Measurements from ENCODE around the gene TBC1D10B.
A peak's percentile ranks its signal among the peaks of the same experiment; 100 is the strongest.

Gene TBC1D10B

DNA sequence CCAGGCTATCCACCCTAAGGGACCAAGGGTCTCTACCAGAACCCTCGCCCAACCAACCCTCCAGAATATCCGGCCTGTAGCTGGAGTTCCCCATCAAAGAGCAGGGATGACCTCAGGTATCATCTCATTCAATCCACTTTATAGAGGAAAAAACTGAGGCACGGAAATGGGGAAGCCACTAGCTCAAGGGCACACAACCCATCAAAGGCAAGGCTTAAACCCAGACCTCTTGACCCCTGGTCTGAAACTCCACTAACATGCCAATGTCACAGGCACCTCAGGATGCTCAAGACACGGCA, 1.6 kb downstream of the TBC1D10B start:
- H3K4me1 ChIP-seq (ENCODE audit: control extremely low read depth in 1 of 4, control insufficient read depth in 4 of 4, insufficient read depth in 4 of 4, low read length in 3 of 4) = peaks cover 11 to 42% (median 32%) of the 10 kb centered on the region in 4 experiments
- DNase-seq = no peak
- H3K9me3 ChIP-seq (ENCODE audit: control extremely low read depth in 1 of 5, control insufficient read depth in 4 of 5, insufficient read depth in 2 of 5, low read depth in 1 of 5, low read length in 4 of 5) = no peaks in the 10 kb centered on the region
- ChIA-PET CTCF (interaction anchor here (1.0 to 1.8 kb wide), 6 partner anchors 10 to 43 kb away, joined by 3 to 9 read pairs (median 5); partner anchors contain the start of gene SEPTIN1), POLR2A (interaction anchor here (0.9 to 1.0 kb wide), 2 partner anchors 13 to 15 kb away, joined by 3 read pairs; no protein-coding TSS in a partner anchor)
- H3K4me3 ChIP-seq (ENCODE audit: control insufficient read depth in 1 of 7, extremely low read depth in 1 of 7, insufficient read depth in 4 of 7, low read depth in 2 of 7, low read length in 6 of 7) = peak overlapping the region; percentile 68 to 93 (median 75)
- H3K27ac ChIP-seq (ENCODE audit: insufficient read depth in 1 of 2, low read depth in 1 of 2, low read length in 2 of 2, poor library complexity in 1 of 2, severe bottlenecking in 2 of 2) = peak overlapping the region; percentile 56 to 81
- H3K36me3 ChIP-seq (ENCODE audit: control insufficient read depth in 4 of 4, insufficient read depth in 4 of 4, low read length in 3 of 4) = peaks cover 0 to 28% (median 15%) of the 10 kb centered on the region in 4 experiments
- H3K27me3 ChIP-seq (replicated peaks in 2 of 5; ENCODE audit: control insufficient read depth in 4 of 5, insufficient read depth in 5 of 5, low read length in 4 of 5) = no peaks in the 10 kb centered on the region
- 10% methylated on average over 4 of the region's 4 CpGs for WGBS (ENCODE audit: insufficient coverage)

GRCh38 chr16:30368122-30368791, 2.0 kb downstream of the TBC1D10B start:
- Histone ChIP-seq H3K36me3 (ENCODE audit: control insufficient read depth in 4 of 4, insufficient read depth in 4 of 4, low read length in 3 of 4) (peaks cover 0 to 31% (median 17%) of the 10 kb centered on the region in 4 experiments), H3K4me1 (ENCODE audit: control extremely low read depth in 1 of 4, control insufficient read depth in 4 of 4, insufficient read depth in 4 of 4, low read length in 3 of 4) (peaks cover 11 to 42% (median 32%) of the 10 kb centered on the region in 4 experiments), H3K4me3 (ENCODE audit: control insufficient read depth in 1 of 7, extremely low read depth in 1 of 7, insufficient read depth in 4 of 7, low read depth in 2 of 7, low read length in 6 of 7) (peak overlapping the region; percentile 68 to 93 (median 75)), H3K9me3 (ENCODE audit: control extremely low read depth in 1 of 5, control insufficient read depth in 4 of 5, insufficient read depth in 2 of 5, low read depth in 1 of 5, low read length in 4 of 5) (no peaks in the 10 kb centered on the region), H3K27ac (ENCODE audit: insufficient read depth in 1 of 2, low read depth in 1 of 2, low read length in 2 of 2, poor library complexity in 1 of 2, severe bottlenecking in 2 of 2) (peak overlapping the region; percentile 56 to 81), H3K27me3 (replicated peaks in 2 of 5; ENCODE audit: control insufficient read depth in 4 of 5, insufficient read depth in 5 of 5, low read length in 4 of 5) (no peaks in the 10 kb centered on the region)
- CTCF ChIA-PET = interaction anchor here (1.0 to 1.8 kb wide), 6 partner anchors 9 to 48 kb away, joined by 3 to 9 read pairs (median 4); no protein-coding TSS in a partner anchor
- WGBS (ENCODE audit: insufficient coverage) = 22% methylated on average over 4 of the region's 8 CpGs
- POLR2A ChIA-PET = interaction anchor here (1.0 kb wide), 1 partner anchor 15 kb away, joined by 3 read pairs; no protein-coding TSS in a partner anchor
- DNase-seq = peak in 1 of 3 donors; percentile 25

DNA sequence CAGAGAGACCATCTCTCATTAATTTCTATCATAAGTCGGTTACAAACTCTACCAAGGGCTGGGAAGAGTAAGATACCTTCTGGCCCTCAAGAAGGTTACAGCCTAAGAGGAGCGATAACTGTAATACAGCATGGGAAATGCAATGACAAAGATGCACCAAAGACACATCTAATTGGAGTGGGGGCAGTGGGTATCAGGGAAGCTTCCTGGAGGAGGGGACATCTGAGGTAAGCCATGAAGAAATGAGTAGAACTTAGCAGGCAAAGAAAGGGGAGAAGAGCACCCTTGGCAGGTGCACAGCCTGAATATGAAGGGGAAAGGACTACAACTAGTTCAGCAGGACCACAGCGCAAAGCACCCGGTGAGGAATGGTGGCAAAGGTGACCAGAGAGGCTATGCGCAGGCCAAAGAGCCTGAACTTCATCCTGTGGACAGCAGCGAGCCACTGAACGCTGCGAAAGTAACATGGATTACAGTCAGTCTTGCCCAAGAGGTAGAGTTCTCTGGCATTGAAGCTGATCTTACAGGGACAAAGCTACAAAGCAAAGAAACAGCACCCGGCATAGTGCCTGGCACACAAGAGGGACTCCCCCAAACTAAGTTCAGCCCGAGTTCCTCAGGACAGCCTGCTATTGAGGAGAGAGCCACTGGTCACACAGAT, 2.8 kb downstream of the TBC1D10B start:
- ChIA-PET CTCF (interaction anchor here (1.2 kb wide), 3 partner anchors 9 to 49 kb away, joined by 3 to 5 read pairs (median 3); no protein-coding TSS in a partner anchor), POLR2A (no interaction called here)
- 92% methylated on average over 9 of the region's 10 CpGs for WGBS (ENCODE audit: insufficient coverage)
- Histone ChIP-seq H3K9me3 (ENCODE audit: control extremely low read depth in 1 of 5, control insufficient read depth in 4 of 5, insufficient read depth in 2 of 5, low read depth in 1 of 5, low read length in 4 of 5) (no peaks in the 10 kb centered on the region), H3K4me3 (ENCODE audit: control insufficient read depth in 1 of 7, extremely low read depth in 1 of 7, insufficient read depth in 4 of 7, low read depth in 2 of 7, low read length in 6 of 7) (peak overlapping the region in 6 of 7 experiments; percentile 17 to 93 (median 75)), H3K36me3 (ENCODE audit: control insufficient read depth in 4 of 4, insufficient read depth in 4 of 4, low read length in 3 of 4) (peaks cover 0 to 36% (median 22%) of the 10 kb centered on the region in 4 experiments), H3K27me3 (replicated peaks in 2 of 5; ENCODE audit: control insufficient read depth in 4 of 5, insufficient read depth in 5 of 5, low read length in 4 of 5) (no peaks in the 10 kb centered on the region), H3K4me1 (ENCODE audit: control extremely low read depth in 1 of 4, control insufficient read depth in 4 of 4, insufficient read depth in 4 of 4, low read length in 3 of 4) (peaks cover 11 to 42% (median 32%) of the 10 kb centered on the region in 4 experiments), H3K27ac (ENCODE audit: insufficient read depth in 1 of 2, low read depth in 1 of 2, low read length in 2 of 2, poor library complexity in 1 of 2, severe bottlenecking in 2 of 2) (peak overlapping the region; percentile 56 to 81)
- no peak for DNase-seq

DNA sequence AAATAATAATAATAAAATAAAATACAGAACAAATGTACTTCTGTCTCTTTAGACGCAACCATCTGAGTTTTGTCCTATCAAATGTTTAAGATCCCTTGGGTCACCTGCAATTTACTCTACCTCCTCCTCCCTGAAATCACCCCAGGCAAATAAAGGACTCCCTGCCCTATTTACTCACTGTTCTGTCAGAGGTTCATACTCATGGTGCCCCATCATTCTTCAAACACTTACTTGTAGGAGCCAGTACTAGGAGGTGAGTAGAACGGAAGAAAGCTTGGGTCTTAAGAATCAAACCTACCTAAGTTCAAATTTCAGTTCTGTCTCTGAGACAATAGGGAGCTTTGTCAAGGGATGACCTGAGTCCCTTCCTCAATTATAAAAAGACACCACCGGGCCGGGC, 3.8 kb downstream of the TBC1D10B start:
- Histone ChIP-seq H3K36me3 (ENCODE audit: control insufficient read depth in 4 of 4, insufficient read depth in 4 of 4, low read length in 3 of 4) (peaks cover 0 to 40% (median 24%) of the 10 kb centered on the region in 4 experiments), H3K9me3 (ENCODE audit: control extremely low read depth in 1 of 5, control insufficient read depth in 4 of 5, insufficient read depth in 2 of 5, low read depth in 1 of 5, low read length in 4 of 5) (no peaks in the 10 kb centered on the region), H3K27ac (ENCODE audit: insufficient read depth in 1 of 2, low read depth in 1 of 2, low read length in 2 of 2, poor library complexity in 1 of 2, severe bottlenecking in 2 of 2) (no peak overlapping the region), H3K4me1 (ENCODE audit: control extremely low read depth in 1 of 4, control insufficient read depth in 4 of 4, insufficient read depth in 4 of 4, low read length in 3 of 4) (peaks cover 11 to 33% (median 30%) of the 10 kb centered on the region in 4 experiments), H3K4me3 (ENCODE audit: control insufficient read depth in 1 of 7, extremely low read depth in 1 of 7, insufficient read depth in 4 of 7, low read depth in 2 of 7, low read length in 6 of 7) (no peak overlapping the region), H3K27me3 (replicated peaks in 2 of 5; ENCODE audit: control insufficient read depth in 4 of 5, insufficient read depth in 5 of 5, low read length in 4 of 5) (no peaks in the 10 kb centered on the region)
- DNase-seq = no peak
- CTCF ChIA-PET = interaction anchor here (0.6 to 2.4 kb wide), 4 partner anchors 8 to 43 kb away, joined by 3 to 10 read pairs (median 4); partner anchors contain the start of gene CD2BP2
- POLR2A ChIA-PET = no interaction called here
- 100% methylated on average over 3 of the region's 4 CpGs for WGBS (ENCODE audit: insufficient coverage)

GRCh38 chr16:30365200-30365599, 5.1 kb downstream of the TBC1D10B start:
- Histone ChIP-seq H3K4me3 (ENCODE audit: control insufficient read depth in 1 of 7, extremely low read depth in 1 of 7, insufficient read depth in 4 of 7, low read depth in 2 of 7, low read length in 6 of 7) (no peak overlapping the region), H3K9me3 (ENCODE audit: control extremely low read depth in 1 of 5, control insufficient read depth in 4 of 5, insufficient read depth in 2 of 5, low read depth in 1 of 5, low read length in 4 of 5) (no peaks in the 10 kb centered on the region), H3K4me1 (ENCODE audit: control extremely low read depth in 1 of 4, control insufficient read depth in 4 of 4, insufficient read depth in 4 of 4, low read length in 3 of 4) (peaks cover 10 to 28% (median 25%) of the 10 kb centered on the region in 4 experiments), H3K27ac (ENCODE audit: insufficient read depth in 1 of 2, low read depth in 1 of 2, low read length in 2 of 2, poor library complexity in 1 of 2, severe bottlenecking in 2 of 2) (no peak overlapping the region), H3K36me3 (ENCODE audit: control insufficient read depth in 4 of 4, insufficient read depth in 4 of 4, low read length in 3 of 4) (peaks cover 0 to 49% (median 30%) of the 10 kb centered on the region in 4 experiments), H3K27me3 (replicated peaks in 2 of 5; ENCODE audit: control insufficient read depth in 4 of 5, insufficient read depth in 5 of 5, low read length in 4 of 5) (no peaks in the 10 kb centered on the region)
- POLR2A ChIA-PET = no interaction called here
- no peak for DNase-seq
- WGBS (ENCODE audit: insufficient coverage) = 88% methylated on average over 9 of the region's 10 CpGs
- CTCF ChIA-PET = interaction anchor here (0.8 to 2.4 kb wide), 5 partner anchors 8 to 250 kb away, joined by 3 to 10 read pairs (median 4); partner anchors contain the start of genes CD2BP2 and ZNF48

DNA sequence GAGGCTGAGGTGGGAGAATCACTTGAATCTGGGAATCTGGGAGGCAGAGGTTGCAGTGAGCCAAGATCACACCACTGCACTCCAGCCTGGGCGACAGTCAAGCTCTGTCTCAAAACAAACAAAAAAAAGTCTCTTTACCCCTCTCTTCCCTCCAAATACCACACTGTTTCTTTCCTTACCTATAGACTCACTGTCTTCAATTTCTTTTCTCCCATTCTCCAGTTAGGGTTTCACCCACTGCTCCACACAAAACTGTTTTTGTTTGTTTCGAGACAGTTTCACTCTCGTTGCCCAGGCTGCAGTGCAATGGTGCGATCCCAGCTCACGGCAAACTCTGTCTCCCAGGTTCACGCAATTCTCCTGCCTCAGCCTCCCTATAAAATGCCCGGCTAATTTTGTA, 9.1 kb downstream of the TBC1D10B start:
- no peak overlapping the region for H3K4me3 ChIP-seq (ENCODE audit: control insufficient read depth in 1 of 7, extremely low read depth in 1 of 7, insufficient read depth in 4 of 7, low read depth in 2 of 7, low read length in 6 of 7)
- DNase-seq = no peak
- WGBS (ENCODE audit: insufficient coverage) = 98% methylated on average over 6 of the region's 7 CpGs
- no peak overlapping the region for H3K27ac ChIP-seq (ENCODE audit: insufficient read depth in 1 of 2, low read depth in 1 of 2, low read length in 2 of 2, poor library complexity in 1 of 2, severe bottlenecking in 2 of 2)
- ChIA-PET CTCF (interaction anchor here (4.8 kb wide), 1 partner anchor 48 kb away, joined by 18 read pairs; no protein-coding TSS in a partner anchor), POLR2A (no interaction called here)
- H3K9me3 ChIP-seq (ENCODE audit: control extremely low read depth in 1 of 5, control insufficient read depth in 4 of 5, insufficient read depth in 2 of 5, low read depth in 1 of 5, low read length in 4 of 5) = no peaks in the 10 kb centered on the region
- H3K36me3 ChIP-seq (ENCODE audit: control insufficient read depth in 4 of 4, insufficient read depth in 4 of 4, low read length in 3 of 4) = peaks cover 0 to 82% (median 46%) of the 10 kb centered on the region in 4 experiments
- no peaks in the 10 kb centered on the region for H3K27me3 ChIP-seq (replicated peaks in 2 of 5; ENCODE audit: control insufficient read depth in 4 of 5, insufficient read depth in 5 of 5, low read length in 4 of 5)
- H3K4me1 ChIP-seq (ENCODE audit: control extremely low read depth in 1 of 4, control insufficient read depth in 4 of 4, insufficient read depth in 4 of 4, low read length in 3 of 4) = peaks cover 0 to 12% (median 8%) of the 10 kb centered on the region in 4 experiments

Data from common myeloid progenitor, CD34-positive (primary cell).